ENCODE measurements around the gene CDKAL1. TPM values are rescaled to one million over a fixed set of nuclear protein-coding genes. Genes with fewer than 3 reads are reported as not detected.
"Not testable (repeated sequence)": the region's sequence is repeated elsewhere in the genome, so short reads cannot be mapped to it uniquely, and the experiment has no call there.

The CDKAL1 gene
- total RNA-seq, 1 donor from 2014 or later: 11.6 TPM

GRCh38 chr6:21075986-21076385, 541.7 kb downstream of the CDKAL1 start:
- intact Hi-C loops (cut with DNase I): no loop called here
- no peak for DNase-seq (ENCODE audit: missing footprints)
- ATAC-seq: no peak

- intact Hi-C loops (cut with DNase I): no loop called here
- ATAC-seq (no peak), DNase-seq (ENCODE audit: missing footprints) (no peak)
Measured at GRCh38 chr6:21078497-21078896, 544.2 kb downstream of the CDKAL1 start.

- intact Hi-C loops (cut with DNase I): no loop called here
- DNase-seq (ENCODE audit: missing footprints): no peak
- ATAC-seq: no peak
Measured at GRCh38 chr6:21079468-21080048, 545.3 kb downstream of the CDKAL1 start.

GRCh38 chr6:21080221-21080620, 546.0 kb downstream of the CDKAL1 start:
- no peak for DNase-seq (ENCODE audit: missing footprints)
- no peak for ATAC-seq
- intact Hi-C loops (cut with DNase I): no loop called here

- intact Hi-C loops (cut with DNase I): no loop called here
- ATAC-seq (no peak), DNase-seq (ENCODE audit: missing footprints) (no peak)
Measured at GRCh38 chr6:21082091-21082490, 547.8 kb downstream of the CDKAL1 start.

- intact Hi-C loops (cut with DNase I): no loop called here
- DNase-seq (ENCODE audit: missing footprints) (no peak), ATAC-seq (no peak)
Measured at GRCh38 chr6:21083708-21084107, 549.5 kb downstream of the CDKAL1 start.

- no peak for DNase-seq (ENCODE audit: missing footprints)
- ATAC-seq: no peak
- intact Hi-C loops (cut with DNase I): no loop called here
Measured at GRCh38 chr6:21084656-21085055, 550.4 kb downstream of the CDKAL1 start.

GRCh38 chr6:21085211-21085610, 551.0 kb downstream of the CDKAL1 start:
- intact Hi-C loops (cut with DNase I): no loop called here
- no peak for ATAC-seq
- no peak for DNase-seq (ENCODE audit: missing footprints)

GRCh38 chr6:21085643-21086042, 551.4 kb downstream of the CDKAL1 start:
- no peak for DNase-seq (ENCODE audit: missing footprints)
- intact Hi-C loops (cut with DNase I): no loop called here
- ATAC-seq: no peak

GRCh38 chr6:21087188-21087587, 552.9 kb downstream of the CDKAL1 start:
- intact Hi-C loops (cut with DNase I): no loop called here
- ATAC-seq (no peak), DNase-seq (ENCODE audit: missing footprints) (no peak)

- DNase-seq (ENCODE audit: missing footprints) (no peak), ATAC-seq (no peak)
- intact Hi-C loops (cut with DNase I): no loop called here
Measured at GRCh38 chr6:21091411-21091810, 557.2 kb downstream of the CDKAL1 start.

- DNase-seq (ENCODE audit: missing footprints); ATAC-seq; intact Hi-C loops (cut with DNase I): not testable (repeated sequence)
Measured at GRCh38 chr6:21092231-21092772, 558.0 kb downstream of the CDKAL1 start.

GRCh38 chr6:21095462-21095861, 561.2 kb downstream of the CDKAL1 start:
- intact Hi-C loops (cut with DNase I): no loop called here
- ATAC-seq (no peak), DNase-seq (ENCODE audit: missing footprints) (no peak)

GRCh38 chr6:21098134-21098533, 563.9 kb downstream of the CDKAL1 start:
- no peak for DNase-seq (ENCODE audit: missing footprints)
- ATAC-seq: no peak
- intact Hi-C loops (cut with DNase I): no loop called here

GRCh38 chr6:21098744-21099143, 564.5 kb downstream of the CDKAL1 start:
- intact Hi-C loops (cut with DNase I): no loop called here
- ATAC-seq: no peak
- no peak for DNase-seq (ENCODE audit: missing footprints)

GRCh38 chr6:21099338-21100314, 565.4 kb downstream of the CDKAL1 start:
- ATAC-seq: no peak
- intact Hi-C loops (cut with DNase I): no loop called here
- DNase-seq (ENCODE audit: missing footprints): no peak

GRCh38 chr6:21100991-21101390, 566.7 kb downstream of the CDKAL1 start:
- intact Hi-C loops (cut with DNase I): no loop called here
- DNase-seq (ENCODE audit: missing footprints) (no peak), ATAC-seq (no peak)

GRCh38 chr6:21101694-21102093, 567.4 kb downstream of the CDKAL1 start:
- ATAC-seq (no peak), DNase-seq (ENCODE audit: missing footprints) (no peak)
- intact Hi-C loops (cut with DNase I): no loop called here

- ATAC-seq: no peak
- intact Hi-C loops (cut with DNase I): no loop called here
- no peak for DNase-seq (ENCODE audit: missing footprints)
Measured at GRCh38 chr6:21102201-21102600, 567.9 kb downstream of the CDKAL1 start.

GRCh38 chr6:21102624-21103023, 568.4 kb downstream of the CDKAL1 start:
- no peak for ATAC-seq
- no peak for DNase-seq (ENCODE audit: missing footprints)
- intact Hi-C loops (cut with DNase I): no loop called here

All from Right ventricle myocardium inferior (tissue), 1 donor.